Peyer's patch (tissue), 4 donors: Measurements from ENCODE around the gene WAPL. TPM values are rescaled to one million over a fixed set of nuclear protein-coding genes. Genes with fewer than 3 reads are reported as not detected.

Experiments
- DNase-seq, 3 donors: peaks; one replicate each; pipeline ENCODE4 v3.0.0-alpha.2; 2017 to 2019
- H3K27ac ChIP-seq, 4 donors: fragments of 200-600 bp; sonication (generic); one replicate each; pipeline ENCODE4 v1.5.1; 2016 to 2019
- H3K27me3 ChIP-seq, 2 donors: fragments of 200-600 bp; sonication (generic); one replicate each; pipeline ENCODE4 v1.5.1; 2019
- H3K36me3 ChIP-seq, 3 donors: fragments of 200-600 bp; sonication (generic); one replicate each; pipeline ENCODE4 v1.5.1; 2016 to 2019
- H3K4me1 ChIP-seq, 4 donors: fragments of 200-600 bp; sonication (generic); one replicate each; pipeline ENCODE4 v1.5.1; 2016 to 2019
- H3K4me3 ChIP-seq, 4 donors: fragments of 200-600 bp; sonication (generic); 1 replicate in 3 of 4; 2 replicates in 1 of 4; pipeline ENCODE4 v1.5.1; 2016 to 2019; ENCODE audit warnings: mild to moderate bottlenecking in 1 of 4
- H3K9me3 ChIP-seq, 4 donors: fragments of 200-600 bp; sonication (generic); one replicate each; pipeline ENCODE4 v1.5.1; 2016 to 2019; ENCODE audit warnings: mild to moderate bottlenecking in 1 of 4
- POLR2A ChIP-seq, 2 donors: fragments of 450-650 bp; IDR thresholded peaks; one replicate each; pipeline ENCODE4 v1.5.1; 2017; ENCODE audit warnings: antibody characterized with exemption in 2 of 2, mild to moderate bottlenecking in 2 of 2, moderate library complexity in 2 of 2
- total RNA-seq, 4 donors: library from RNA; depleted of rRNA; stranded (reverse); fragments of >200 nt; gene quantifications; one replicate each; pipeline ENCODE4 v1.1.0, GENCODE V29; 2016
- TF ChIP-seq, protein P1 (sequence below), 6 experiments: fragments of 450-650 bp in 4 of 6; fragments of 200-600 bp in 2 of 6; sonication (generic) in 1 of 6; IDR thresholded peaks; one replicate each; pipeline ENCODE4 v1.5.1; 2017 to 2019; ENCODE audit warnings: antibody characterized with exemption in 6 of 6, mild to moderate bottlenecking in 3 of 6, moderate library complexity in 1 of 6

The WAPL gene
- total RNA-seq, 4 donors from 2014 or later: 32.4 to 49.5 (median 45.1) TPM

GRCh38 chr10:86506062-86506461 lies 15.5 kb downstream of the WAPL start:
- no peaks in the 10 kb centered on the region for H3K9me3 ChIP-seq
- no peak for TF ChIP-seq POLR2A (IDR thresholded peaks at IDR 0.05)
- TF ChIP-seq, protein P1, sequence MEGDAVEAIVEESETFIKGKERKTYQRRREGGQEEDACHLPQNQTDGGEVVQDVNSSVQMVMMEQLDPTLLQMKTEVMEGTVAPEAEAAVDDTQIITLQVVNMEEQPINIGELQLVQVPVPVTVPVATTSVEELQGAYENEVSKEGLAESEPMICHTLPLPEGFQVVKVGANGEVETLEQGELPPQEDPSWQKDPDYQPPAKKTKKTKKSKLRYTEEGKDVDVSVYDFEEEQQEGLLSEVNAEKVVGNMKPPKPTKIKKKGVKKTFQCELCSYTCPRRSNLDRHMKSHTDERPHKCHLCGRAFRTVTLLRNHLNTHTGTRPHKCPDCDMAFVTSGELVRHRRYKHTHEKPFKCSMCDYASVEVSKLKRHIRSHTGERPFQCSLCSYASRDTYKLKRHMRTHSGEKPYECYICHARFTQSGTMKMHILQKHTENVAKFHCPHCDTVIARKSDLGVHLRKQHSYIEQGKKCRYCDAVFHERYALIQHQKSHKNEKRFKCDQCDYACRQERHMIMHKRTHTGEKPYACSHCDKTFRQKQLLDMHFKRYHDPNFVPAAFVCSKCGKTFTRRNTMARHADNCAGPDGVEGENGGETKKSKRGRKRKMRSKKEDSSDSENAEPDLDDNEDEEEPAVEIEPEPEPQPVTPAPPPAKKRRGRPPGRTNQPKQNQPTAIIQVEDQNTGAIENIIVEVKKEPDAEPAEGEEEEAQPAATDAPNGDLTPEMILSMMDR (IDR thresholded peaks at IDR 0.05): no peak

DNA sequence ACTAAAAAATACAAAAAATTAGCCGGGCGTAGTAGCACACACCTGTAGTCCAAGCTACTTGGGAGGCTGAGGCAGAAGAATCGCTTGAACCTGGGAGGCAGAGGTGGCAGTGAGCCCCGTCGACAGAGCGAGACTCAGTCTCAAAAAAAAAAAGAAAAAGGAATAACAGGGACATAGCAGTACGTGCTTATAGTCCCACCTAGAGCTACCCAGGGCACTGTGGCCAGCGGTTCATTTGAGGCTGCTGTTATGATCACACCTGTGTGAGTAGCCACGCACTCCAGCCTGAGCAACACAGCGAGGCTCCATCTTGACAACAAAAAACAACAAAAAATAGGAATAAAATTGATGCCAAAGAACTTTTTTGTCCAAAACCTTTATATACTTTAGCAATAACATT lies 17.1 kb downstream of the WAPL start:
- no peak overlapping the region for H3K27ac ChIP-seq
- no peak for DNase-seq
- H3K9me3 ChIP-seq: no peaks in the 10 kb centered on the region
- H3K4me1 ChIP-seq: peaks cover 0 to 6% (median 0%) of the 10 kb centered on the region in 4 donors
- no peak for TF ChIP-seq POLR2A (IDR thresholded peaks at IDR 0.05)
- TF ChIP-seq, protein P1 (IDR thresholded peaks at IDR 0.05): no peak
- H3K36me3 ChIP-seq: peaks cover 0 to 20% (median 0%) of the 10 kb centered on the region in 3 donors
- no peaks in the 10 kb centered on the region for H3K27me3 ChIP-seq
- H3K4me3 ChIP-seq: no peak overlapping the region

More at GRCh38 chr10:86506062-86506461, 15.5 kb downstream of the WAPL start:
- Histone ChIP-seq H3K4me1 (peaks cover 0 to 6% (median 0%) of the 10 kb centered on the region in 4 donors), H3K27me3 (no peaks in the 10 kb centered on the region), H3K36me3 (peaks cover 0 to 9% (median 0%) of the 10 kb centered on the region in 3 donors), H3K27ac (no peak overlapping the region), H3K4me3 (no peak overlapping the region)
- no peak for DNase-seq

DNA sequence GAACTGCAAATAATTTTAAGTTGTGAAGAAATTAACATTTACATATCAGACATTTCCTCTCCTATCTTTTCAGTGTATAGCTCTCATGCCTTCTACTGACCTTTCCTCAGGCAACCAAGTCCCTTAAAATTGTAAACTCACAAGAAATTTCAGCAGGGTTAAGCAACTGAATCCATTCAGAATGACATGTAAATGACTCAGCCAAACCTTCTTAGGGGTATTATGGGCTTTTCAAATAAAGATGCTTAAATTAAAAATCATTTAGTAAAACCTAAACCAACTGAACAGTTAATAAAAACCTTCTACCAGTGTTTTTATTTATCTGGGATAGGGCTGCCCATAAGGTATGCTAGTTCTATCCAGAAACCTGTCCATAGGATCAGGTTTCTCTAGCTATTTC lies 20.7 kb downstream of the WAPL start:
- H3K4me1 ChIP-seq: no peaks in the 10 kb centered on the region

DNA sequence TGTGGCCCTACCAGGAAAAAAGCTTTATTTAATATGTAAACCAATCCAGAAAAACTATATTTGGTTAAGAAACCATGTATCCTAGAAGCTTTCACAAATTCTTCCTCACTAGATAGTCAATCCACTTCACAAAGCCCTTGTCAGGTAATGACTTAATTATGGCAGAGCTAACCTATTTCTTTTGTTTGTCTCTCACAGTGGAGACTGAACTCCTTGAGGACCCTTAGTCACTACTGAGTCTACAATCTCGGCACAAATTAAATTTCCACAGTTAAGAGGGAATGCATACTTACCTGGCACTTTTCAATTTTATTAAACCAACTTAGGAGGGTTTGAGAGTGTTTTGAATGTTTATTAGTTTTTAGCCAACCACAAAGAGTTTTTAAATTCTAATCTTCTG lies 23.0 kb downstream of the WAPL start:
- no peak for TF ChIP-seq POLR2A (IDR thresholded peaks at IDR 0.05)
- TF ChIP-seq, protein P1 (IDR thresholded peaks at IDR 0.05): no peak
- H3K4me1 ChIP-seq: no peaks in the 10 kb centered on the region
- no peaks in the 10 kb centered on the region for H3K27me3 ChIP-seq
- H3K4me3 ChIP-seq: no peak overlapping the region
- H3K36me3 ChIP-seq: peaks cover 0 to 48% (median 0%) of the 10 kb centered on the region in 3 donors
- no peak overlapping the region for H3K27ac ChIP-seq
- H3K9me3 ChIP-seq: no peaks in the 10 kb centered on the region
- no peak for DNase-seq

More for the DNA sequence above, 20.7 kb downstream of the WAPL start:
- peaks cover 0 to 45% (median 0%) of the 10 kb centered on the region in 3 donors for H3K36me3 ChIP-seq
- no peak overlapping the region for H3K4me3 ChIP-seq
- H3K27me3 ChIP-seq: no peaks in the 10 kb centered on the region
- TF ChIP-seq, protein P1 (IDR thresholded peaks at IDR 0.05): no peak
- TF ChIP-seq POLR2A (IDR thresholded peaks at IDR 0.05): no peak
- no peak overlapping the region for H3K27ac ChIP-seq
- no peak for DNase-seq
- H3K9me3 ChIP-seq: no peaks in the 10 kb centered on the region

DNA sequence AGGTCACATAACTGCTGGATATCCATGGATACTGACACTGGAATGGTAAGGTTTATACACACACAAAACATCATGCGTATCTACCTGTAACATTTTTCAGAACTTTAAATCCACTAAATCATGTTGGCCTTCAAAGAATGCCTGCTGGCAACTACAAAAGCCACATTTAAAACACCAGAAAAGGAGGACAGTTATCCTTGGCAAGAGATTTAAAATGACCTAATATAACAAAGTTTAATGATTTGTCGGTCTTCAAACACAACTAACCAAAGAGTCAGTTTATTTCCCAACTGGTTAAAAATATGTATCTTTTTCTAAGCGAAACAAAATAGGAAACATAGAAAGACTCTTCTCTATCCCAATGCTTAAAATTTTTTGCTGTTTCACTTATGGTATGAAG lies 24.0 kb downstream of the WAPL start:
- Histone ChIP-seq H3K4me1 (no peaks in the 10 kb centered on the region), H3K4me3 (no peak overlapping the region), H3K9me3 (no peaks in the 10 kb centered on the region), H3K27me3 (no peaks in the 10 kb centered on the region), H3K36me3 (peaks cover 0 to 43% (median 0%) of the 10 kb centered on the region in 3 donors), H3K27ac (no peak overlapping the region)
- TF ChIP-seq POLR2A (IDR thresholded peaks at IDR 0.05): no peak
- TF ChIP-seq, protein P1 (IDR thresholded peaks at IDR 0.05): no peak
- DNase-seq: no peak
